ENCODE results near the gene SH3PXD2A. TPM values are rescaled to one million over a fixed set of nuclear protein-coding genes. Genes with fewer than 3 reads are reported as not detected.
"Not testable (repeated sequence)": the region's sequence is repeated elsewhere in the genome, so short reads cannot be mapped to it uniquely, and the experiment has no call there.

SH3PXD2A gene
- total RNA-seq, 1 experiment from 2014 or later: 3.4 TPM

- no peak for DNase-seq (ENCODE audit: low read depth)
Observed at GRCh38 chr10:103648636-103649532, 206.5 kb downstream of the SH3PXD2A start.

GRCh38 chr10:103648251-103648635 lies 207.1 kb downstream of the SH3PXD2A start:
- no peak for DNase-seq (ENCODE audit: low read depth)

- no peak for DNase-seq (ENCODE audit: low read depth)
Observed at GRCh38 chr10:103646304-103646703, 209.1 kb downstream of the SH3PXD2A start.

- DNase-seq (ENCODE audit: low read depth): peak; percentile 59
Observed at GRCh38 chr10:103645141-103646054, 210.0 kb downstream of the SH3PXD2A start.

- no peak for DNase-seq (ENCODE audit: low read depth)
Observed at GRCh38 chr10:103643381-103643780, 212.0 kb downstream of the SH3PXD2A start.

GRCh38 chr10:103641326-103641725 lies 214.1 kb downstream of the SH3PXD2A start:
- no peak for DNase-seq (ENCODE audit: low read depth)

GRCh38 chr10:103640436-103641181 lies 214.8 kb downstream of the SH3PXD2A start:
- no peak for DNase-seq (ENCODE audit: low read depth)

GRCh38 chr10:103638948-103639347 lies 216.4 kb downstream of the SH3PXD2A start:
- no peak for DNase-seq (ENCODE audit: low read depth)

- peak; percentile 23 for DNase-seq (ENCODE audit: low read depth)
Observed at GRCh38 chr10:103637927-103638557, 217.3 kb downstream of the SH3PXD2A start.

- no peak for DNase-seq (ENCODE audit: low read depth)
Observed at GRCh38 chr10:103637011-103637410, 218.4 kb downstream of the SH3PXD2A start.

- no peak for DNase-seq (ENCODE audit: low read depth)
Observed at GRCh38 chr10:103636492-103636891, 218.9 kb downstream of the SH3PXD2A start.

- DNase-seq (ENCODE audit: low read depth): no peak
Observed at GRCh38 chr10:103635580-103635979, 219.8 kb downstream of the SH3PXD2A start.

- DNase-seq (ENCODE audit: low read depth): no peak
Observed at GRCh38 chr10:103633846-103634245, 221.5 kb downstream of the SH3PXD2A start.

- not testable (repeated sequence) for DNase-seq (ENCODE audit: low read depth)
Observed at GRCh38 chr10:103632871-103633270, 222.5 kb downstream of the SH3PXD2A start.

- DNase-seq (ENCODE audit: low read depth): no peak
Observed at GRCh38 chr10:103632247-103632642, 223.1 kb downstream of the SH3PXD2A start.

GRCh38 chr10:103630156-103630555 lies 225.2 kb downstream of the SH3PXD2A start:
- no peak for DNase-seq (ENCODE audit: low read depth)

- no peak for DNase-seq (ENCODE audit: low read depth)
Observed at GRCh38 chr10:103629581-103629980, 225.8 kb downstream of the SH3PXD2A start.

- DNase-seq (ENCODE audit: low read depth): no peak
Observed at GRCh38 chr10:103627893-103628292, 227.5 kb downstream of the SH3PXD2A start.

GRCh38 chr10:103627111-103627892 lies 228.1 kb downstream of the SH3PXD2A start:
- no peak for DNase-seq (ENCODE audit: low read depth)

- no peak for DNase-seq (ENCODE audit: low read depth)
Observed at GRCh38 chr10:103626178-103626577, 229.2 kb downstream of the SH3PXD2A start.
